LHCN-M2 (cell line): ENCODE data around the gene TIMM23. TPM values are rescaled to one million over a fixed set of nuclear protein-coding genes. Genes with fewer than 3 reads are reported as not detected.
"Not testable (repeated sequence)": the region's sequence is repeated elsewhere in the genome, so short reads cannot be mapped to it uniquely, and the experiment has no call there.

Experiments used
- DNase-seq: peaks from one replicate; pipeline ENCODE4 v3.0.0-alpha.2; 2012; ENCODE audit warnings: low read depth
- total RNA-seq: library from RNA; depleted of rRNA; stranded (reverse); fragments of >200 nt; gene quantifications from 2 replicates; pipeline ENCODE4 v1.2.3, GENCODE V29; 2014

TIMM23 gene
- total RNA-seq, 1 experiment from 2014 or later: 107 TPM

DNA sequence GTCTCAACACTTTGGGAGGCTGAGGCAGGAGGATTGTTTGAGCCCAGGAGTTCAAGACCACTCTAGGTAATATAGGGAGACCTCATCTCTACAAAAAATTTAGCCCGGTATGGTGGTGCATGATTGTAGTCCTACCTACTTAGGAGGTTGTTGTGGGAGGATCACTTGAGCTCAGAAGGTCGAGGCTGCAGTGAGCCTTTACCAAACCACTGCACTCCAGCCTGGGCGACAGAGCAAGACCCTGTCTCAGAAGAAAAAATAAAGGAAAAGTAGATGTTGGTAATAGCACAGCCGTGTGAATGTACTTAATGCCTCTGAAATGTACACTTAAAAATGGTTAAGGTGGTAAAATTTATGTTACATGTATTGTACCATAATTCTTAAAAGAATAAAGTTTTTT, 25.3 kb downstream of the TIMM23 start:
- no peak for DNase-seq

DNA sequence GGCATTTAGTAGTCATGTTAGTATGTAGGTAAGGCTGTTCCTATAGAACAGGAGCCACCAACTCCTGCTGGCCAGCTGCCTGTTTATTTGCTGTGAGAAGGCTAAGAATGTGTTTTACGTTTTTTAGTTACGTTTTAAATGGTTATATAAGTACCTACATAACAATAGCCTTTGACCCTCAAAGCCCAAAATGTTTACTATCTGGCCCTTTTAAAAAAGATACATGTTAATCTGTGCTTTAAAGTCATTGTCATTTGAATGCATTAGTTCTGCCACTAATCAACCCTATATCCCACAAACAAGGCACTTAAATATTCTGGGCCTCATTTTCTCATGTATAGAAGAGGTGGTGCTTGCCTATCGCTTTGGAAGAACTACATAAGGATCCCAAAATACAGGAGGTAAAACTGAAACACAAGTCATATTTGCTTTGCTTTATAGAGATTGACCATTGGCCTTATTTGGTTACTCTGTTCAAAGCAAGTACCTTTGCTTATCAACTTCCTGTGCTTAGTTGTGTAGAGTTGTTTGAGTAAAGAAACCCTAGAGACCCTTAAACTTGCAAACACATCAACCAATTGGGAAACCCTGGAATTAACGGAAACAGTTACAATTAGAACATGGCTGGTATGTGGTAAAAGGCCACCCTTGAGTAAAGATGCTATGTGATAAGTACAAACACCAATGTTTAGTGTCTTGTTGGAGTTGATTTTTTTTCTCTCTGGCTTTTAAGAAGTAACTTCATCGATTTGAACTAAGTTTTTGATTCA, 25.9 kb downstream of the TIMM23 start:
- no peak for DNase-seq

DNA sequence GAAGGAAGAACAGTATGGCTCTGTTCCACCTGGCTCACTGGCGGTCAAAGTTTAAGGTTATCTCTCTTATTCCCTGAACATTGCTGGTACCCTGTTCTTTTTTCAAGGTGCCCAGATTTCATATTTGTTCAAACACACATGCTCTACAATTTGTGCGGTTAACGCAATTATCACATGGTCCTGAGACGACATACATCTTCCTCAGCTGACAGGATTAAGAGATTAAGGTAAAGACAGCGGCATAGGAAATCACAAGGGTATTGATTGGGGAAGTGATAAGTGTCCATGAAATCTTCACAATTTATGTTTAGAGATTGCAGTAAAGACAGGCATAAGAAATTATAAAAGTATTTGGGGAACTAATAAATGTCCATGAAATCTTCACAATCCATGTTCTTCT, 27.7 kb downstream of the TIMM23 start:
- DNase-seq: not testable (repeated sequence)

DNA sequence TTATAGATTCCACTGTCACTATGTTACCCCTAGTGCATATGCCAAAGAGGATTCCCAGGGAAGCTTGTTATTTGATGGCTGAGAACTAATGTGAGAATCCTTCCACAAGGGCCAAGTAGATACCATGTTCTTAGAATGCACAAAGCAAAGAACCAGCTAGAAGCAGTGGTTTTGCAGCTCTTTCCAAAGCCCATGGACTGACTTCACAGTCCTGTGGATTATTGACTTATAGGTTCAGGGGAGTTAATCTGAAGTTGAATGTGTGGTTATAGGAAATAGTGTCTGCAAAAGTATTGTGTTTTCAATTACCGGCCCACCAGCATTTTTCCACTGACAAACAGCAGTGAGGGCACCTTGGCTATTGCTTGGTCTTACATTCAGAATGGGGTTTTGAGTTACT, 28.2 kb downstream of the TIMM23 start:
- DNase-seq: no peak

DNA sequence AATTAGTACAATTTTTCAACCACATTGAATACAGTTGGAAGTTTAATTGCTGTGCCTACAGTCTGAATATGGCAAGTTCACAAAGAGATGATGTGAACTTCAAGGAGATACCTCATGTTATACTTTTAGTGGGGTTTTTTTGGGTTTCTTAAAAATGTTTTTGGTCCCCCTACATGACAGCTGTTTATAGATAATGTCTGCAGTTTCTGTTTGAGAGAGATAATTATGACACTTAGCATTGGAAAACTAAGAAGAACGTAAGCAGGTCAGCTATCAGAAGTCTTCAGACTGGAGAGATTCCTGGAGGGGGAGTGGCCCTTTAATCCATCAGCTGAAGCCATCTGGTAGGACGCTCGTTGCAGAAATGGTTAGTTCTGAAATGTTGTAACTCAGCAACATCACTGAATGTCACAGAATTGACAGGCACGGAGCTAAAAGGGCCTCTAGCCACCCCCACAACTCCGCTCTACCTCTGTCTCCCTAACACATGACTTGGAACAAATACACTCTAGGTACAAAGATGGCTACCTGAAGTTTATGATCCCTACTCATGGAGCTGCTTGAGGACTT, 29.0 kb downstream of the TIMM23 start:
- DNase-seq: no peak

DNA sequence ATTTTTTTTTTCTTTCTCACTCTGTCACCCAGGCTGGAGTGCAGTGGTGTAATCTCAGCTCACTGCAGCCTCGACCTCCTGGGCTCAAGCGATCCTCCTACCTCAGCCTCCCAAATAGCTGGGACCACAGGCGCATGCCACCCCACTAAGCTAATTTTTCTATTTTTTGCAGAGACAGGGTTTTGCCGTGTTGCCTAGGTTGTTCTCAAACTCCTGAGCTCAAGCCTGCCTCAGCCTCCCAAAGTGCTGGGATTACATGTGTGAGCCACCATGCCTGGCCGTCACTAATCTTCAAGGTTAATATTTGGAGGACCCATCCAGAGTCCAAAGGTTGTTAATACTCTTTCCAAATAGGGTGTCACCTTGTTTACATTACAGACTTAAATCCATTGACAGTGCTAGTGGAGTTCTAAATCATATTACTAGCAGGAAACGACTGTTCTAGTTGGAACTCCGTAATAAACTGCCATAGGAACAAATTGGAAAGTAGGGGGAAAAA, 29.9 kb downstream of the TIMM23 start:
- not testable (repeated sequence) for DNase-seq

DNA sequence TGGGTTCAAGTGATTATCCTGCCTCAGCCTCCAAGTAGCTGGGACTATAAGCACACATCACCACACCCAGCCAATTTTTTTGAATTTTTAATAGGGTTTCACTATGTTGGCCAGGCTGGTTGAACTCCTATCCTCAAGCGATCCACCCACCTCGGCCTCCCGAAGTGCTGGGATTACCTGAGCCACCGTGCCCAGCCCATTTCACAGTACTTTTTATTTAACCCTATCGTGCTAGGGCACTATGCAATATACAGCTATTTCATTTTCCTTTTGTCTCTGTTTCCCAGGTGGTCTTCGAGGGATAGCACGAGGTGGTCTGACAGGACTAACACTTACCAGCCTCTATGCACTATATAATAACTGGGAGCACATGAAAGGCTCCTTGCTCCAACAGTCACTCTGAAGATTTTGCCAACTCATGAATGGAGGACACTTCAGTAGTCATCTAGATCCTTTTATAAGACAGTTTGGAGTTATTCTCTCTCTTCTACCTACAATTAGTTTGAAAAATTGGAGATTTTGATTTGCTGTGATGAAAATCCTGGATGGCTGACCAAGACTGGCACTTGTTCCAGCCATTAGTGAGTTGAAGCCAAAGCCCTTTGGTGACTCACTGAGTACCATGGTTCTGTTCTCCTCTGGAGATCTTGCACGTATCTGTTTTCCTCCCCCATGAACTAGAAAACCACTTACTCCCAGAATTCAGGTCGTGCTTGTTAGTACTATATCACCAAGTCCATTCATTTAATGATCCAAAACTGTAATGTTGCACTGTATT, 30.8 kb downstream of the TIMM23 start:
- no peak for DNase-seq

DNA sequence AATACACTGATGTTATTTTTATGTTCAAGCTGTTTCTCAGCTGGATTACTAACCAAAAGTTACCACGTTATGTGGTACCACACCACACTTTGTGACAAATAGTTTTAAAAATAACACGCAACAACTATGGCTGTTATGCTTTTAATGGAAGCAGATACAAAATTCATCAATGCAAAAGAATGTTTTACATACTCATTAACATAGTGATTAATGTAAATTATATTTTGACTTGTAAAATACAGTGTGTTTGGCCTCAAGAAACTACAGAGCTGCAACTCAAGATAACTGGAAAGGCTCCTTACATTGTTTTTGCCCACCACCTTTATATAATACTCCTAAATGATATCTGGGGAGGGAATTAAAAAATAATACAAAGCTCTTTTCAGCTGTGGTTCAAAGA, 32.7 kb downstream of the TIMM23 start:
- no peak for DNase-seq

DNA sequence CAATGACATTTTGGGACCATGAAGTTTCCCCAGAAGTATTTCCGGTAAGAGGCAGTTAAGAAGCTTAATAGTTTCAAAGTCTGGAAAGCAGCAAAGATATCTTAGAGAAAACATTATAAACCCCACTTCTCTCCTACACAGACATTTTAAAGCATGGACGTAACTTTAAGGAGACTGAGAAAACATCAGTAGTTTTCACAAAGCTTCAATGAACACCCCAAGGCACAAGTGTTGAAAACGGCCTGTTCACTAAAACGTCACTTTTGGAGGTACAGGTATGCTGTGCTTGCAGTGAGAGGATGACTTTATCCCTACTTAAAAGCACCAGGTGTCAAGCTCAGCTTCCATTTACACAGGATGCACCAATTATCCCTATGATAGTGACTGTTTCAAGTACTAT, 33.1 kb downstream of the TIMM23 start:
- no peak for DNase-seq

DNA sequence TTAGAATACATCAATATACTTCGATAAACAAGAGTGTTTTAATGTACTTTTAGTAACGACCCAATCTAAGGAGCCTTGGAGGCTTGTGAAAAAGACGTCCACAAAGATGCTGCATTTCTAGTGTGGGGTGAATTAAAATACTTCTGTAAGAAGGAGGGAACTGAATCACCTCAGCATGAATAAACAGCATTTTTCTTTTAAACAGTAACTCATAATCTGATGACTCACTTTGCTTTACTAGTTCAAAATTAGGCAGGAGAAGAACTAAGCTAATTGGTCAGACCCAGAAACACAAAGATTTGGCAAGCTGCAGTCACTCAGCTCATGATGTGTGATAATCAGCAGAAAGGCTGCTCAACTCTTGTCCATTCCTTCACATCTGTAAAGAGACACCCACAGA, 33.9 kb downstream of the TIMM23 start:
- DNase-seq: peak; percentile 50

DNA sequence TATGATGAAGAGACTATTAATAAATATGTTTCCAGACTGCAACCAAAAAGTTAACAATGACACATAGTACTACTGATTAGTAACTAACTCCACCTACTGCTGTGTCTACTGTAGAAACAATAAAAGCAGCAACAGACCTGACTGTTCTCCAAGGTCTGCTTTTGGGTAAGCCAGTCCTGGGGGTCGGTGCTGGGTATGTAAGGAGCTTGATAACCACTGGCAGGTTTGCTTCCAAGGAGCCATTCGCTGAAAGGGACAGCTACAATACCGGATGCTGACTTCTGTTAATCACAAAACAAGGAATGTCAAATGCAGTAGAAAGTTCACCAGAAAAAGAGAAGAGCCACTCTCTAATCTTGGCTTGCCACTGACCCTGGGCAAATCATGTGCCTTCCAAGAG, 40.5 kb downstream of the TIMM23 start:
- no peak for DNase-seq

DNA sequence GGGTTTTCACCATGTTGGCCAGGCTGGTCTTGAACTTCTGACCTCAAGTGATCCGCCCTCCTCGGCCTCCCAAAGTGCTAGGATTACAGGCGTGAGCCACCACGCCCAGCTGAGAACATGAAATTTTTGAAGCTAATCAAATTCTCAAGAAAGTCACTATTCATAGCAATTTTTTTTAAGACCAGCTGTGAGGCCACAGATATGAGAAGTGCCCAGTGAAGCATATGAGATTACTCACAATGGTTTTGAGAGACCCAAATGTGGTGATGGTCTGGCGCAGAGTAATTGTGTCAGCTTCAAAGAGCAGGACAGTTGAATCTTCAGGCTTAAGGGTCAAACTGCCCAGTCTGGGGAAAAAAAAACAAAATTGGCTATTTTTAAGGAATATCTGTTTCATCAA, 41.9 kb downstream of the TIMM23 start:
- DNase-seq: no peak

DNA sequence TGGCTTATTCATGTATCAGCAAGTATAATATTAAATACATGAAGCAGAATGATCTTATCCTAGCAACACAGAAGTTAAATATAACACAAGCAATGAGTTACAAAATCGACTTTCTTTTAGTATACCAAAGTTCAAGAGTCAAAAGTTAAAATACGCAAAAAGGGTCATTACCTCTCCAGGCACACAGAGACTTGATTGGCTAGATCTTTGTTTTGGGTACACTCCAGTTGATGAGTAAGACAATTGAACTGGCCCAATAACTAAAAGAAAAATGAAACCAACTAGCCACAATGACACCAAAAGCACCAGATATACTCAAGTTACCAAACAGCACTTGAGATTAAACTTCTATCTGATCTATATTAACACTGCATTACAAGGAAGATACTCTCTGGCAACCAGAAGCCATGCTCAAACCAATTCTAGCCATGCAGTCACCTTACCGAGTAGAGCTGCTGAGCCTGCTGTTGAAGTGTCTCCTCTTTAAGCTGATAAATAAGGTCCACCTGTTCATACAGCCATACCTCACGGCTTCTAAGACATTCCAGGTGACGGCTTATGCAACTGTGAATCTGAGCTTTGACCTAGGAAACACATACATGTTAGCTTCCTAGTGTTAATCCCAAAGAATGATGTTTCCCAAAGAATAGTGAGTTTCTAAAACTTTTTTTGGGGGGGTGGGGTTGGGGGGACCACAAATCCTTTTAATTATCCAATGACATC, 42.6 kb downstream of the TIMM23 start:
- no peak for DNase-seq

DNA sequence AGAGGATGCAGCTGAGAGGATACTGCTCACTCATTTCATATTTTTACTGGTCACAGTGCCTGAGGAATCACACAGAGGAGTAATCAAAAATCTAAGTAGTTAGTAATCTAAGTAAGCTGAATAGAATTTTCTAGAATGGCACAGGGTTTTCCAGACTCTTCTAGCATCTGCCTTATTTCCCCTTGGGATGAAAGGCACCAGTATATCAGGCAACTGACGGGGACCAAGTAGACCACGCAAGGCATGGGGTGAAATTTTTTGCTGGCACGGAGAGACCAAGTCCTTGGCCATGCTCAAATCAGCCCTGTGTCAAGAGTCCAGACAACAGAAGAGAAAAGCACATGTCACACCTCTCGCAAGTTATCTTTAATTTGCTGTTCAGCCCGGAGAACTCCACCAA, 43.9 kb downstream of the TIMM23 start:
- DNase-seq: no peak

DNA sequence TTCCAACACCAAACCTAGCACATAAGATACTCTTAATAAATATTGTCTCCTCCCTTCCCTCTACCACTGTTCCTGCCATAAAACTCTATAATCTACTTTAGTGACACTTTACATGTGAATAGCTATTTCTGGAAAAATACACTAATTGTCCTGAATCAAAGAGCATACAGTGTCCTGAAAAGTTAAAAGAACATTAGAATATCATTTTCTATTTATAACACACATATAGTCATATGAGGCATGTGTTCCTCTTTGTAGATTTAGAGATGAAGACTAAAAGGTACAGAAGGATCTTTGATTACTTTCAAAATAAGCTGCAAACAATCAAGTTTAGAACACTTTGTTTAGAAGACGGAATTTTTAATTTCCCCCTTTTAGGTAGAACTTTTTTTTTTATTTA, 44.5 kb downstream of the TIMM23 start:
- no peak for DNase-seq

DNA sequence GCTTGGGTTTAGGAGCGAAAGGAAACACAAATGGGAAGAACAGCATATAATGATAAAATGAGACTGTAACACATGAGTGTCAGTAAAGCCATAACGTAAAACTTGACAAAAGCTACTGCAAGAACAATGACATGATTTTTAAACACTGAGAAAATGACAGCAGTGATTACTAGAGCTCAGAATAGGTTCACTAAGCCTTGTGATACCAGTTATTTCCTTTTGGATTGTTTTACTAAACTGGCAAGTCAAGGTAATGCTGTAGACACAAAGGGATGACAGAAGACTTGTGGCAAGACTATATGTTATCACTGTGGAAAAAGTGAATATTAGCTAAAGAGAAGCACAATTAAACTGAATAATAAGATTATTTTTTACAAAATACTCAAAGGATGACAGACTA, 45.4 kb downstream of the TIMM23 start:
- DNase-seq: no peak

DNA sequence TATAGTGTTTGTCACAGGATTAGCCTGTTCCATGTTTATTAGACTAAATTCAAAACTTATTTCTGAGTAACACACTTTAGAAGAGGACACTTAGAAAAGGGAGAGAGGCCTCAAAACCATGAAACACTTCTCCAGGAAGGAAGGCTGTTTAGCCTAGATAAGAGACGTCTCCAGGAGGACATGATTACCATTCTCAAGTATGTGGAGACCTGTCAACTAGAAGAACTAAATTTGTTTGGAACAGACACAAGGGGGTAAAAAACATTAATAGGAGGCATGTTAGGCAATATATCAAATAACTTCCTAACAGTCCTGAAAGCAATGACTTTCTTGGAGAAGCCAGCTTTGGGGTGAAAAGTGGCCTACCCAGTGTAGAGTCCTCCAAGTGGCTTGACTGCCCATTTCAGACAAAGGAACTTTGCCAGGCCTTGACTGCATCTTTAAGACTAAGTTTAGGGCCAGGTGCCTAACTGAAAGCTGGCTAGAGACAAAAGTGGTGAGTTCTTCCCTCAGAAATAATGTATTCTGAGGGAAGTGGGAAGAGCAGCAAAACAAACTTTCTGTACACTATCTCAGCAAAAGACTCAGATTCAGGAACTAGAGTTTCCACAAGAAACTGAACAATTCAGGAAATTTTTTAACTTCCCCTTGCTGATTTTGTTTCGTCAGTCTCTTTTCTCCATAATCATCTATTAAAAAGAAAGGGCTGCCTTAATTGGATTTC, 46.3 kb downstream of the TIMM23 start:
- no peak for DNase-seq

DNA sequence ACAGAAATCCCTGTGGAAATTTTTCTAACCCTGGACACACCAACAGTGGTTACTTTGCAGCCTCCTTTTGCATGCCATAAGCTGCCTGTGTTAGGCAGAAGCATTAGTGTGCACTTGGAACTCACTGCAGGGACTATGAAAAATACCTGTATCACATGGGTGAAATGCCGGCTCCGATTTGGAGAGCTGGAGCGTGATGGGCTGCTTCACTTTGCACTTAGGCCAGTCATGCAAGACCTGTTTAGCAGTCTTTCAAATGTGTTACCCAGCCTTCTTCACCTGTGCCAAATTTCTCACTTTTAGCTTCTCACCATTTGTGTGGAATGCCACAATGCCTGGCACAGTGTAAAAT, 46.9 kb downstream of the TIMM23 start:
- no peak for DNase-seq

DNA sequence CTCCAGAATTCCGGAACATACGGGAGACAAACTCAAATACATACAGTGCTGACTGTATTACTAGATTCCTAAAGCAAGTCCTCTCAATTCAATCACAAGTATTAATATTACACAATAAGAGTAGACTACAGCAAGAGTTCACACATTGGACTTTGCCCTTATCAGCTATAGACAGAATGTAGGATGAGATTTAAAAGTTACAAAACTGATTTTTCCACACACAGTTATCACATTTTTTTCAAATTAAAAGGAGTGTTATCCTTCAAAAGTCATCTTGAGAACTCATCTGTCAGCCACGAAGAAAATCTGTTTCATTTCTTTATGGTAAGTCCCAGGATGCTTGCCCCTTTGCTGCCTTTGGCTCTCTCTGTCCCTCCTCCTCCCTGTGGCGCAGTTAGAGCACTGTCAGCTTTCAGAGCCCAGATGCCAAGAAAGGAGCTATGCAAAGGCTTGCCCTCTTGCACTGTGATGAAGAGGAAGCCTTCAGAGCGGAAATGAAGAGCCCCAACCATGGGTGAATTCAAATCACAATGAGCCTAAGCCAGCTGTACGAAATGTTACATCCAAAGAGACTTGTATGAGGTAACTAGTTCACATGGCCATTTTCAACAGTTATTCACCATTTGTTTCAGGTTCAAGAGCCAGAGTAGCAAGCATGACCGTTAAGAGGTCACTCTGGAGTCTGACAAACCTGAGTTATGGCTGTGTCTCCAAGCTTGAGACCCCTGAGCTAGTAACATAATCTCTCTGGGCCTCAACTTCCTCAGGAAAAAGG, 47.5 kb downstream of the TIMM23 start:
- no peak for DNase-seq

DNA sequence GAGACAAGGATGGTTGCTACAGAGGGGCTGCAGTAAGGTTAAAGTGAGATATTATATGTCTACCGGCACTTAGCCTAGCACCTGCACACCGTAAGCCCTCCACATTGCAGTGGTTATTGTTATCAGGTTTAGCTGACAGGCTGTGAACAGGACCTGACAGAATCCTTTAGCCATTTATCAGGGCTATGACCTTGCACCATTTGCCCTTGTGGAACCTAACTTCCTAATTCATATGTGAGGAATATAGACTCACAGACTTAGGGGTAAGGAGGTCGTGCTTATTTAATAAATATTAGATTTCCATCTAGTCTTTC, 48.0 kb downstream of the TIMM23 start:
- DNase-seq: no peak
